HepG2 (cell line): Measurements from ENCODE around the gene DAD1. TPM values are rescaled to one million over a fixed set of nuclear protein-coding genes. Genes with fewer than 3 reads are reported as not detected.

Experiments used
- ATF6 ChIP-seq: sonication (generic); formaldehyde crosslinking; conservative IDR thresholded peaks from 2 replicates; pipeline ENCODE4 v1.4.0; 2020; ENCODE audit warnings: missing genetic modification reagents
- EED ChIP-seq: sonication (generic); formaldehyde crosslinking; IDR thresholded peaks from 2 replicates; pipeline ENCODE4 v1.5.0; 2020; ENCODE audit warnings: mild to moderate bottlenecking, missing genetic modification reagents
- HHEX ChIP-seq: IDR thresholded peaks from 2 replicates; pipeline ENCODE4 v1.6.1; 2016; ENCODE audit warnings: control low read depth
- MAZ ChIP-seq, 2 experiments: sonication (generic) in 1 of 2; formaldehyde crosslinking in 1 of 2; IDR thresholded peaks; 2 replicates each; pipeline versions ENCODE4 v1.5.0 to v1.6.1; 2012 to 2020; ENCODE audit warnings: low read depth in 2 of 2, mild to moderate bottlenecking in 2 of 2, borderline replicate concordance in 1 of 2, improper control_type of control experiment in 1 of 2, low read length in 1 of 2, missing genetic modification reagents in 1 of 2, moderate library complexity in 1 of 2
- MIER2 ChIP-seq: IDR thresholded peaks from 2 replicates; pipeline ENCODE4 v1.6.1; 2016; ENCODE audit warnings: missing biosample characterization, missing genetic modification reagents
- MTA1 ChIP-seq: sonication (generic); formaldehyde crosslinking; IDR thresholded peaks from 2 replicates; pipeline ENCODE4 v1.4.0; 2020; ENCODE audit warnings: missing genetic modification reagents, mild to moderate bottlenecking, borderline replicate concordance
- NFIC ChIP-seq: IDR thresholded peaks from 2 replicates; pipeline ENCODE4 v1.6.1; 2012; ENCODE audit warnings: mild to moderate bottlenecking, low read length, inconsistent platforms
- NFKB2 ChIP-seq: sonication (generic); formaldehyde crosslinking; IDR thresholded peaks from 2 replicates; pipeline ENCODE4 v1.4.0; 2020; ENCODE audit warnings: missing genetic modification reagents, borderline replicate concordance
- NFKBIZ ChIP-seq: IDR thresholded peaks from 2 replicates; pipeline ENCODE4 v1.6.1; 2018; ENCODE audit warnings: missing genetic modification reagents, missing compliant biosample characterization
- PBX3 ChIP-seq: sonication (generic); formaldehyde crosslinking; IDR thresholded peaks from 2 replicates; pipeline ENCODE4 v1.8.1; 2023; ENCODE audit warnings: missing genetic modification reagents, inconsistent platforms, borderline replicate concordance
- SMAD3 ChIP-seq: sonication (generic); formaldehyde crosslinking; IDR thresholded peaks from 2 replicates; pipeline ENCODE4 v1.4.0; 2020; ENCODE audit warnings: missing genetic modification reagents
- SMC3 ChIP-seq: IDR thresholded peaks from 2 replicates; pipeline ENCODE4 v1.6.1; 2011; ENCODE audit warnings: low read length, improper control_type of control experiment
- TEF ChIP-seq: sonication (generic); formaldehyde crosslinking; IDR thresholded peaks from 2 replicates; pipeline ENCODE4 v1.5.0; 2020; ENCODE audit warnings: missing genetic modification reagents
- THAP11 ChIP-seq: IDR thresholded peaks from 2 replicates; pipeline ENCODE4 v1.6.1; 2016; ENCODE audit warnings: missing biosample characterization, missing genetic modification reagents
- TRIM24 ChIP-seq: sonication (generic); formaldehyde crosslinking; IDR thresholded peaks from 2 replicates; pipeline ENCODE4 v1.8.0; 2022; ENCODE audit warnings: mild to moderate bottlenecking, missing genetic modification reagents
- ZNF205 ChIP-seq: IDR thresholded peaks from 2 replicates; pipeline ENCODE4 v1.6.1; 2018; ENCODE audit warnings: missing biosample characterization, missing genetic modification reagents
- ZNF292 ChIP-seq: sonication (generic); formaldehyde crosslinking; IDR thresholded peaks from 2 replicates; pipeline ENCODE4 v1.8.1; 2022; ENCODE audit warnings: mild to moderate bottlenecking, low read depth, missing genetic modification reagents, borderline replicate concordance
- ZNF549 ChIP-seq: sonication (generic); formaldehyde crosslinking; IDR thresholded peaks from 2 replicates; pipeline ENCODE4 v1.5.0; 2020; ENCODE audit warnings: missing genetic modification reagents
- ZNF574 ChIP-seq: sonication (generic); formaldehyde crosslinking; IDR thresholded peaks from 2 replicates; pipeline ENCODE4 v1.4.0; 2020; ENCODE audit warnings: missing genetic modification reagents
- ZSCAN29 ChIP-seq: sonication (generic); formaldehyde crosslinking; conservative IDR thresholded peaks from 2 replicates; pipeline ENCODE4 v1.4.0; 2020; ENCODE audit warnings: mild to moderate bottlenecking, missing genetic modification reagents
- polyA plus RNA-seq, 8 experiments: library from polyadenylated mRNA; depleted of rRNA in 3 of 8; stranded (reverse) in 7 of 8; unstranded in 1 of 8; fragments of >200 nt; fragmentation: Illumina TruSeq in 4 of 8; extraction: Trizol in 4 of 8; gene quantifications; 2 replicates each; pipeline versions ENCODE4 v1.2.1 to v1.2.3, GENCODE V29; 2011 to 2016; ENCODE audit warnings: low read depth in 4 of 8, missing spikeins in 1 of 8, mixed read lengths in 1 of 8; ENCODE audit not compliant: insufficient read depth in 1 of 8
- total RNA-seq, 5 experiments: library from RNA; depleted of rRNA; stranded (reverse); fragments of >200 nt; fragmentation: Illumina TruSeq; extraction: Trizol; gene quantifications; 2 replicates each; pipeline ENCODE4 v1.2.3, GENCODE V29; 2016; ENCODE audit warnings: low read depth in 1 of 5

The DAD1 gene
- total and polyA plus RNA-seq, 2 of the 13 experiments (the other 11 are each of a cell fraction or from before 2014, with no cell fraction given): 558 to 626 TPM

GRCh38 chr14:22598099-22598895, 9.3 kb upstream of the DAD1 start, which contains the start of gene ABHD4 (continued):
- TF ChIP-seq ZNF574 (CRISPR knock-in tag) (peak; percentile 53), TEF (CRISPR knock-in tag) (no peak), ATF6 (CRISPR knock-in tag) (0 out of 2 replicates have a peak, but pooled peaks have one; percentile 39), PBX3 (CRISPR knock-in tag) (no peak), EED (CRISPR knock-in tag) (peak; percentile 98), TRIM24 (no peak), ZNF549 (CRISPR knock-in tag) (no peak), THAP11 (peak; percentile 69; the same call in 1 of the 2 replicates), NFIC (no peak), SMAD3 (CRISPR knock-in tag) (no peak; the same call in none of the 2 replicates), ZSCAN29 (peak; percentile 62; the same call in 1 of the 2 replicates), MIER2 (peak; percentile 7; the same call in 1 of the 2 replicates), ZNF292 (CRISPR knock-in tag) (peak; percentile 82; the same call in 1 of the 2 replicates), MAZ (IDR thresholded peaks at IDR 0.05; ENCODE audit: borderline replicate concordance, low read depth, low read length) (no peak), MAZ (CRISPR knock-in tag; IDR thresholded peaks at IDR 0.05; ENCODE audit: low read depth) (peak; percentile 73), MTA1 (CRISPR knock-in tag) (peak; percentile 97; the same call in 1 of the 2 replicates), ZNF205 (0 out of 2 replicates have a peak, but pooled peaks have one; percentile 12), NFKB2 (CRISPR knock-in tag) (peak; percentile 79; the same call in 1 of the 2 replicates), HHEX (no peak), NFKBIZ (CRISPR knock-in tag) (no peak; the same call in 1 of the 2 replicates), SMC3 (no peak)
